Upper lobe of right lung (tissue), 1 donor: ENCODE results near the gene AP2A1. TPM values are rescaled to one million over a fixed set of nuclear protein-coding genes. Genes with fewer than 3 reads are reported as not detected.
A peak's percentile ranks its signal among the peaks of the same experiment; 100 is the strongest.

Source experiments
- ATAC-seq: fragments of 200-7000 bp; cut with Tn5 transposase; one replicate; pipeline ENCODE4 v1.9.1; 2020; ENCODE audit warnings: mild to moderate bottlenecking, moderate library complexity
- DNase-seq: peaks from one replicate; pipeline ENCODE4 v3.0.0-alpha.2; 2020
- H3K27ac ChIP-seq: fragments of 200-600 bp; one replicate; pipeline ENCODE4 v1.8.0; 2022
- H3K27me3 ChIP-seq: fragments of 200-600 bp; one replicate; pipeline ENCODE4 v1.8.0; 2022; ENCODE audit warnings: mild to moderate bottlenecking
- H3K36me3 ChIP-seq: fragments of 200-600 bp; one replicate; pipeline ENCODE4 v1.8.0; 2022
- H3K4me1 ChIP-seq: fragments of 200-600 bp; one replicate; pipeline ENCODE4 v1.8.0; 2022
- H3K4me3 ChIP-seq: fragments of 200-600 bp; one replicate; pipeline ENCODE4 v1.8.0; 2022; ENCODE audit warnings: mild to moderate bottlenecking
- H3K9me3 ChIP-seq: fragments of 200-600 bp; one replicate; pipeline ENCODE4 v1.8.0; 2022
- CTCF ChIP-seq: fragments of 200-600 bp; IDR thresholded peaks from one replicate; pipeline ENCODE4 v1.8.0; 2022; ENCODE audit warnings: antibody characterized with exemption
- intact Hi-C: fragments of 100-400 bp; cut with DNase I; formaldehyde crosslinking; loops from one replicate; pipeline ENCODE4 v1.11.0; 2022
- total RNA-seq: library from RNA; stranded (reverse); fragmentation: NEBNext Ultra II Directional; extraction: Animal tissue kit (Norgen Biotek cat#: 25700); gene quantifications from one replicate; pipeline ENCODE4 v1.2.1, GENCODE V29; 2021
- donor health status: DM: no; HTN: yes; CAD: no; lungs with severe emphysema.

The AP2A1 gene
- total RNA-seq, 1 donor from 2014 or later = 61.2 TPM

GRCh38 chr19:49787746-49788145 is 20.9 kb downstream of the AP2A1 start:
- H3K36me3 ChIP-seq = peaks cover 74% of the 10 kb centered on the region
- H3K4me3 ChIP-seq = no peak overlapping the region
- no peaks in the 10 kb centered on the region for H3K4me1 ChIP-seq
- DNase-seq (no peak), ATAC-seq (no peak)
- H3K27me3 ChIP-seq = no peaks in the 10 kb centered on the region
- no peak overlapping the region for H3K27ac ChIP-seq
- intact Hi-C loops = no loop called here
- no peaks in the 10 kb centered on the region for H3K9me3 ChIP-seq
- no peak for TF ChIP-seq CTCF

- no peaks in the 10 kb centered on the region for H3K4me1 ChIP-seq
- no peak overlapping the region for H3K27ac ChIP-seq
- DNase-seq = no peak
- ATAC-seq = no peak
- H3K27me3 ChIP-seq = no peaks in the 10 kb centered on the region
- no peaks in the 10 kb centered on the region for H3K9me3 ChIP-seq
- peaks cover 74% of the 10 kb centered on the region for H3K36me3 ChIP-seq
- TF ChIP-seq CTCF = no peak
- intact Hi-C loops = no loop called here
- H3K4me3 ChIP-seq = no peak overlapping the region
Measured at GRCh38 chr19:49788857-49789256, 22.1 kb downstream of the AP2A1 start.

- Histone ChIP-seq H3K27ac (no peak overlapping the region), H3K4me3 (no peak overlapping the region), H3K36me3 (peaks cover 75% of the 10 kb centered on the region), H3K4me1 (no peaks in the 10 kb centered on the region), H3K9me3 (no peaks in the 10 kb centered on the region), H3K27me3 (no peaks in the 10 kb centered on the region)
- TF ChIP-seq CTCF = no peak
- intact Hi-C loops = no loop called here
- DNase-seq (no peak), ATAC-seq (peak; percentile 41)
Measured at GRCh38 chr19:49790866-49791265, 24.1 kb downstream of the AP2A1 start.

GRCh38 chr19:49791776-49792445 is 25.1 kb downstream of the AP2A1 start:
- H3K9me3 ChIP-seq = no peaks in the 10 kb centered on the region
- no peak overlapping the region for H3K27ac ChIP-seq
- no peak overlapping the region for H3K4me3 ChIP-seq
- intact Hi-C loops = no loop called here
- TF ChIP-seq CTCF = no peak
- no peaks in the 10 kb centered on the region for H3K4me1 ChIP-seq
- ATAC-seq (no peak), DNase-seq (no peak)
- no peaks in the 10 kb centered on the region for H3K27me3 ChIP-seq
- H3K36me3 ChIP-seq = peaks cover 82% of the 10 kb centered on the region

GRCh38 chr19:49792829-49793560 is 26.2 kb downstream of the AP2A1 start:
- peaks cover 81% of the 10 kb centered on the region for H3K36me3 ChIP-seq
- no peak for TF ChIP-seq CTCF
- H3K27me3 ChIP-seq = no peaks in the 10 kb centered on the region
- no peak for DNase-seq
- no peak overlapping the region for H3K27ac ChIP-seq
- no peaks in the 10 kb centered on the region for H3K9me3 ChIP-seq
- intact Hi-C loops = no loop called here
- no peaks in the 10 kb centered on the region for H3K4me1 ChIP-seq
- ATAC-seq = no peak
- H3K4me3 ChIP-seq = no peak overlapping the region
